B cell (primary cell): ENCODE measurements around the gene LSG1.

Source experiments
- EZH2 ChIP-seq: IDR thresholded peaks from 2 replicates; pipeline ENCODE4 v1.6.1; 2012; ENCODE audit warnings: borderline replicate concordance, low read depth, mild to moderate bottlenecking, moderate library complexity, low read length; ENCODE audit not compliant: insufficient read depth, poor library complexity, severe bottlenecking
- TF ChIP-seq, protein P1 (sequence below): fragments of 200-600 bp; IDR thresholded peaks from one replicate; pipeline ENCODE4 v1.8.0; 2022; ENCODE audit warnings: antibody characterized with exemption, mild to moderate bottlenecking

DNA sequence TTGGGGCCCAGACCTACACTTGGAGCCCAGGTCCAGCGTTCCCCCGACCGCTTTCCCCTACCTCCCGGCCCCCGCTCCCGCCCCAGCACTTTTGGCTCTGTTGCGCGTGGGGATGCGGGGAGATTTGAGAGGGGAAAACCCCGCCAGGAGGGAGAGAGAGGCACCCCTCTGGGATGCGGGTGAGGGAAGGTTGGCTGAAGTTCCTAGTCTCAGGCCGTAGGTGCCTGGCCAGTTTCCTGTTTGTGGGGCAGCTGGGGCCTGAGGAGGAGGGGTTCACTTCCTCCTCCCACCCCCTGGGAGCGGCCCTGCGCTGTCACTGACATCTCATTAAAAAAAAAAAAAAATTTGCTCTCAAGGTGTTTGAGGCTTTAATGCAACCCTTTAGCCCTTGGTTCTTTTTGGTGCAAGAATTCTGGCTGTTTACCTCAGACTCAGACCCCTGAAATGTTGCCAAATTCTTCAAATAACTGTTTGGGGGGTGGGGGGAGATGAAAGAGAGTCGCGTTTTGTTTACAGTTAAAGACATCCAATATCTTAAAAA lies 16.3 kb upstream of the LSG1 start:
- TF ChIP-seq, protein P1, sequence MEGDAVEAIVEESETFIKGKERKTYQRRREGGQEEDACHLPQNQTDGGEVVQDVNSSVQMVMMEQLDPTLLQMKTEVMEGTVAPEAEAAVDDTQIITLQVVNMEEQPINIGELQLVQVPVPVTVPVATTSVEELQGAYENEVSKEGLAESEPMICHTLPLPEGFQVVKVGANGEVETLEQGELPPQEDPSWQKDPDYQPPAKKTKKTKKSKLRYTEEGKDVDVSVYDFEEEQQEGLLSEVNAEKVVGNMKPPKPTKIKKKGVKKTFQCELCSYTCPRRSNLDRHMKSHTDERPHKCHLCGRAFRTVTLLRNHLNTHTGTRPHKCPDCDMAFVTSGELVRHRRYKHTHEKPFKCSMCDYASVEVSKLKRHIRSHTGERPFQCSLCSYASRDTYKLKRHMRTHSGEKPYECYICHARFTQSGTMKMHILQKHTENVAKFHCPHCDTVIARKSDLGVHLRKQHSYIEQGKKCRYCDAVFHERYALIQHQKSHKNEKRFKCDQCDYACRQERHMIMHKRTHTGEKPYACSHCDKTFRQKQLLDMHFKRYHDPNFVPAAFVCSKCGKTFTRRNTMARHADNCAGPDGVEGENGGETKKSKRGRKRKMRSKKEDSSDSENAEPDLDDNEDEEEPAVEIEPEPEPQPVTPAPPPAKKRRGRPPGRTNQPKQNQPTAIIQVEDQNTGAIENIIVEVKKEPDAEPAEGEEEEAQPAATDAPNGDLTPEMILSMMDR, result no peak
- no peak for TF ChIP-seq EZH2
